K562 (cell line): ENCODE results near the gene RNU6-1. TPM values are rescaled to one million over a fixed set of nuclear protein-coding genes. Genes with fewer than 3 reads are reported as not detected.
A peak's percentile ranks its signal among the peaks of the same experiment; 100 is the strongest.

Experiments
- ATAC-seq: fragments of 200-7000 bp; cut with Tn5 transposase; 3 replicates; pipeline ENCODE4 v1.9.1; 2020; ENCODE audit warnings: moderate library complexity
- BruUV-seq: library from RNA; stranded (reverse); fragments of 400-500 nt; replicated peaks from 2 replicates; lab custom pipeline; 2021; lab: Mats Ljungman, UMichigan
- CTCF ChIA-PET: fragments of 300-600 bp; formaldehyde crosslinking; extraction: SDS; loops from one replicate; lab custom pipeline; 2021; ENCODE audit warnings: low intra/inter-chr PET ratio; lab: Yijun Ruan, JAX
- POLR2A ChIA-PET: fragments of 300-600, 350-650 bp; sonication (Branson Sonifier 250); formaldehyde crosslinking; extraction: SDS; loops from one replicate; lab custom pipeline; 2021; ENCODE audit warnings: antibody characterized with exemption, inconsistent platforms; lab: Yijun Ruan, JAX
- DNase-seq, 4 experiments: peaks; one replicate each; pipeline versions ENCODE4 v3.0.0 to v3.0.0-alpha.2; 2011 to 2018; ENCODE audit warnings: low spot score in 3 of 4, mixed read lengths in 3 of 4; ENCODE audit errors: extremely low read depth in 1 of 4
- FAIRE-seq: peaks from 2 replicates; lab custom pipeline; 2011; peaks lifted over from hg19 to GRCh38; lab: Jason Lieb, UNC
- H2AFZ ChIP-seq: 2 replicates; pipeline ENCODE4 v1.6.0; 2011; ENCODE audit warnings: low read depth, low read length, control low read depth, inconsistent platforms
- H3K27ac ChIP-seq: fragments of 200-600 bp; 3 replicates; pipeline ENCODE4 v1.8.0; 2011; ENCODE audit warnings: low read depth, mild to moderate bottlenecking, control low read depth, inconsistent platforms, low read length, moderate library complexity, mixed read lengths; ENCODE audit errors: extremely low read depth
- H3K27me3 ChIP-seq, 2 experiments: fragments of 300-600 bp in 1 of 2; 2 replicates in 1 of 2; 3 replicates in 1 of 2; pipeline versions ENCODE4 v1.6.0 to v1.8.0; 2011; ENCODE audit warnings: inconsistent platforms in 2 of 2, low read length in 2 of 2, mild to moderate bottlenecking in 1 of 2, mixed read lengths in 1 of 2, moderate library complexity in 1 of 2; ENCODE audit not compliant: control insufficient read depth in 2 of 2, insufficient read depth in 2 of 2
- H3K36me3 ChIP-seq: fragments of 300-600 bp; 3 replicates; pipeline ENCODE4 v1.8.0; 2011; ENCODE audit warnings: mild to moderate bottlenecking, low read length, inconsistent platforms; ENCODE audit not compliant: control insufficient read depth, insufficient read depth
- H3K4me1 ChIP-seq, 2 experiments: fragments of 200-600 bp in 1 of 2; replicated peaks in 1 of 2; 2 replicates in 1 of 2; 3 replicates in 1 of 2; pipeline versions ENCODE4 v1.5.1 to v1.8.0; 2011; ENCODE audit warnings: inconsistent platforms in 2 of 2, low read length in 2 of 2, mild to moderate bottlenecking in 1 of 2, mixed read lengths in 1 of 2, moderate library complexity in 1 of 2; ENCODE audit not compliant: control insufficient read depth in 2 of 2, insufficient read depth in 2 of 2
- H3K4me2 ChIP-seq: 2 replicates; pipeline ENCODE4 v1.6.1; 2011; ENCODE audit warnings: low read length, control low read depth, inconsistent platforms, mixed read lengths; ENCODE audit not compliant: insufficient read depth
- H3K4me3 ChIP-seq: fragments of 200-600 bp; sonication (generic), shearing (Covaris generic); 2 replicates; pipeline ENCODE4 v1.5.1; 2016; ENCODE audit warnings: control low read depth, inconsistent platforms
- H3K79me2 ChIP-seq: fragments of 200-600 bp; 3 replicates; pipeline ENCODE4 v1.8.0; 2011; ENCODE audit warnings: low read length, inconsistent platforms; ENCODE audit not compliant: control insufficient read depth, insufficient read depth
- H3K9ac ChIP-seq, 2 experiments: 2 replicates each; pipeline versions ENCODE4 v1.6.0 to v1.6.1; 2011; ENCODE audit warnings: low read depth in 2 of 2, low read length in 2 of 2, control low read depth in 1 of 2, inconsistent platforms in 1 of 2, mild to moderate bottlenecking in 1 of 2, mixed read lengths in 1 of 2; ENCODE audit not compliant: insufficient read depth in 1 of 2
- H3K9me1 ChIP-seq: one replicate; pipeline ENCODE4 v1.6.0; 2011; ENCODE audit warnings: inconsistent platforms, mild to moderate bottlenecking, low read length, moderate library complexity; ENCODE audit not compliant: control insufficient read depth, insufficient read depth
- H3K9me3 ChIP-seq: replicated peaks from 2 replicates; pipeline ENCODE4 v1.5.1; 2011; ENCODE audit warnings: low read depth, low read length, inconsistent platforms; ENCODE audit not compliant: control insufficient read depth, insufficient read depth
- H4K20me1 ChIP-seq: replicated peaks from 2 replicates; pipeline ENCODE4 v1.6.1; 2011; ENCODE audit warnings: low read length, inconsistent platforms, mixed read lengths; ENCODE audit not compliant: control insufficient read depth, insufficient read depth
- CBX5 ChIP-seq: IDR thresholded peaks from 2 replicates; pipeline ENCODE4 v1.6.1; 2014; ENCODE audit warnings: low read depth, borderline replicate concordance
- GABPB1 ChIP-seq: sonication (generic); formaldehyde crosslinking; IDR thresholded peaks from 2 replicates; pipeline ENCODE4 v1.8.0; 2022; ENCODE audit warnings: mild to moderate bottlenecking, missing genetic modification reagents
- LEF1 ChIP-seq: fragments of 450-650 bp; IDR thresholded peaks from 2 replicates; pipeline ENCODE4 v1.6.1; 2016; ENCODE audit warnings: mild to moderate bottlenecking
- NFE2 ChIP-seq: IDR thresholded peaks from 2 replicates; pipeline ENCODE4 v1.6.1; 2014; ENCODE audit warnings: antibody characterized with exemption, low read depth
- PHTF2 ChIP-seq: fragments of 250-450 bp; sonication (Bioruptor Pico); IDR thresholded peaks from 2 replicates; pipeline ENCODE4 v1.5.0; 2021; ENCODE audit warnings: mild to moderate bottlenecking
- POLR3G ChIP-seq: IDR thresholded peaks from 2 replicates; pipeline ENCODE4 v1.6.1; 2011; ENCODE audit not compliant: insufficient read length, insufficient replicate concordance; ENCODE audit errors: extremely low read depth
- RHOXF2B ChIP-seq: fragments of 250-450 bp; sonication (Bioruptor Pico); conservative IDR thresholded peaks from 2 replicates; pipeline ENCODE4 v1.5.1; 2021
- ZBTB8A ChIP-seq: fragments of 450-650 bp; IDR thresholded peaks from 2 replicates; pipeline ENCODE4 v1.6.1; 2018; ENCODE audit warnings: mild to moderate bottlenecking, moderate library complexity; ENCODE audit not compliant: partially characterized antibody
- ZNF316 ChIP-seq: fragments of 450-650 bp; IDR thresholded peaks from 2 replicates; pipeline ENCODE4 v1.6.1; 2016
- WGBS: fragments of 100-300 bp; shearing (Covaris generic); methylation state at CpG from one replicate; pipeline ENCODE4 v1.1.6; 2016; ENCODE audit warnings: low coverage, mixed read lengths; ENCODE audit not compliant: insufficient coverage; ENCODE audit errors: missing lambda C conversion rate; 5-methylcytosine and 5-hydroxymethylcytosine counted together
- in situ Hi-C: fragments of 300-500 bp; cut with MboI; formaldehyde crosslinking; loops from 4 replicates; pipeline ENCODE4 v1.15.0; 2018; ENCODE audit warnings: inconsistent platforms, mixed read lengths
- intact Hi-C: fragments of 100-400 bp; cut with micrococcal nuclease; formaldehyde crosslinking; loops from 2 replicates; pipeline ENCODE4 v1.14.2; 2022
- polyA plus RNA-seq, 8 experiments: library from polyadenylated mRNA; depleted of rRNA in 4 of 8; stranded (reverse) in 5 of 8; unstranded in 3 of 8; fragments of >200 nt; fragmentation: Nextera tagmentation in 2 of 8; fragmentation: Illumina TruSeq in 1 of 8; extraction: Ambion mirVana in 2 of 8; extraction: Trizol in 1 of 8; gene quantifications; 2 replicates each; pipeline versions ENCODE4 v1.2.1 to v1.2.3, GENCODE V29; 2011 to 2014; ENCODE audit warnings: inconsistent platforms in 1 of 8, missing spikeins in 1 of 8
- total RNA-seq, 7 experiments: library from RNA; depleted of rRNA in 6 of 7; stranded (reverse); fragments of >200 nt in 6 of 7; fragmentation: Illumina TruSeq in 2 of 7; extraction: Trizol in 2 of 7; gene quantifications; 2 replicates each; pipeline versions ENCODE4 v1.2.1 to v1.2.3, GENCODE V29; 2011 to 2021; ENCODE audit warnings: low replicate concordance in 1 of 7
- TF ChIP-seq, protein P1 (sequence below), 2 experiments: fragments of 200-800 bp in 1 of 2; sonication (Bioruptor generic) in 1 of 2; sonication (generic) in 1 of 2; formaldehyde crosslinking in 1 of 2; IDR thresholded peaks in 1 of 2; conservative IDR thresholded peaks in 1 of 2; 2 replicates each; pipeline versions ENCODE4 v1.5.0 to v1.6.1; 2016 to 2020; ENCODE audit warnings: missing compliant biosample characterization in 1 of 2, missing genetic modification characterization in 1 of 2, missing genetic modification reagents in 1 of 2
- TF ChIP-seq, protein P2 (sequence below): sonication (generic); formaldehyde crosslinking; IDR thresholded peaks from 2 replicates; pipeline ENCODE4 v1.8.0; 2022; ENCODE audit warnings: missing genetic modification reagents, mild to moderate bottlenecking, moderate library complexity, borderline replicate concordance

RNU6-1 gene
- total and polyA plus RNA-seq, 9 of the 15 experiments (the other 6 are each of a cell fraction or from before 2014, with no cell fraction given), result not detected

DNA sequence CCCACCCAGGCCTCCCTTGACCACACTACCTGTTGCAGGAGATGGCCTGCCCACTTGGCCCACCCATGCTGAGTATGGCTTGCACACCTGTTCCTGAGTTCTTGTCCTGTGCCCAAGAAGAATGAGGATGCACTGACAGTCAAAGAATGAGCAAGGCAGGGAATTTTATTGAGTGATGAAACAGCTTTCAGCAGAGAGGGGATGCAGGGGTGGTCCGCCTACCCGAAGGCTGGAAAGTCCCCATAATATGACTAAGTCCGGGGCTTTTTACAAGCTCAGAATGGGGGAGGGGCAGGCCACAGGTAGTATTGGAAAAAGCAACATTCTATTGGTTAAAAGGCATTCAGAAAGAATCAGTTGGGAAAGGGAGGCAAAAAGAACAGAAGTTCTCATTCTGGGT is 29.9 kb upstream of the RNU6-1 start (continued):
- TF ChIP-seq, protein P1, sequence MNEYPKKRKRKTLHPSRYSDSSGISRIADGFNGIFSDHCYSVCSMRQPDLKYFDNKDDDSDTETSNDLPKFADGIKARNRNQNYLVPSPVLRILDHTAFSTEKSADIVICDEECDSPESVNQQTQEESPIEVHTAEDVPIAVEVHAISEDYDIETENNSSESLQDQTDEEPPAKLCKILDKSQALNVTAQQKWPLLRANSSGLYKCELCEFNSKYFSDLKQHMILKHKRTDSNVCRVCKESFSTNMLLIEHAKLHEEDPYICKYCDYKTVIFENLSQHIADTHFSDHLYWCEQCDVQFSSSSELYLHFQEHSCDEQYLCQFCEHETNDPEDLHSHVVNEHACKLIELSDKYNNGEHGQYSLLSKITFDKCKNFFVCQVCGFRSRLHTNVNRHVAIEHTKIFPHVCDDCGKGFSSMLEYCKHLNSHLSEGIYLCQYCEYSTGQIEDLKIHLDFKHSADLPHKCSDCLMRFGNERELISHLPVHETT (CRISPR knock-in tag; conservative IDR thresholded peaks at IDR 0.05 in 1 of 2, IDR thresholded peaks at IDR 0.05 in 1 of 2), result no peak
- TF ChIP-seq GABPB1 (CRISPR knock-in tag), result no peak
- no peak for TF ChIP-seq NFE2
- no peak for TF ChIP-seq LEF1
- no peak for TF ChIP-seq PHTF2 (CRISPR knock-in tag)
- TF ChIP-seq, protein P2, sequence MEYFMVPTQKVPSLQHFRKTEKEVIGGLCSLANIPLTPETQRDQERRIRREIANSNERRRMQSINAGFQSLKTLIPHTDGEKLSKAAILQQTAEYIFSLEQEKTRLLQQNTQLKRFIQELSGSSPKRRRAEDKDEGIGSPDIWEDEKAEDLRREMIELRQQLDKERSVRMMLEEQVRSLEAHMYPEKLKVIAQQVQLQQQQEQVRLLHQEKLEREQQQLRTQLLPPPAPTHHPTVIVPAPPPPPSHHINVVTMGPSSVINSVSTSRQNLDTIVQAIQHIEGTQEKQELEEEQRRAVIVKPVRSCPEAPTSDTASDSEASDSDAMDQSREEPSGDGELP, result no peak
- TF ChIP-seq CBX5, result no peak
- TF ChIP-seq ZBTB8A, result no peak
- no peak for TF ChIP-seq RHOXF2B (CRISPR knock-in tag)

DNA sequence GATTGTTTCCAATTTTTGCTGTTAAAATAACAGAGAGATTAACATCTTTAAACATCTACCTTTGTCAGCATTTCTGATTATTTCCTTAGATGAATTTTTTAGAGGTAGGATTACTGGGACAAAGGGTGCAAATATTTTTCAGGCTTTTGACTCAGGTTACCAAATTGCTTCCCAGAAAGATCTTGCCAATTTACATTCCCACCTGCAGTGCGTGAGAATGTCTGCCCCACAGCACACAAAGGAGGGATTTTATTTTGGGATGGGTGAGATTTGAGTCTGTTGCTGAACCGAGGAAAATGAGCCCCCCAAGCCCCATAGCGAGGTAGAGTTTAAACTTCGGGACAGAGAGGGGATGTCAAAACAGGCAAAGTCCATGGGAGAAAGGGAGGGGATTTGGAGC is 25.9 kb upstream of the RNU6-1 start:
- 60% methylated on average over 3 of the region's 4 CpGs for WGBS
- H3K4me3 ChIP-seq, result no peak overlapping the region
- no TSS peak for BruUV-seq
- FAIRE-seq, result no peak
- intact Hi-C loops, result no loop called here
- TF ChIP-seq ZNF316 (peak; percentile 49), POLR3G (no peak)
- TF ChIP-seq, all 486 proteins: peak for 1
- Histone ChIP-seq H3K79me2 (no peaks in the 10 kb centered on the region), H3K27me3 (no peaks in the 10 kb centered on the region), H3K4me2 (no peak overlapping the region), H3K36me3 (no peaks in the 10 kb centered on the region), H3K4me1 (peaks cover 7 to 12% of the 10 kb centered on the region in 2 experiments; a peak in 4 of 5 replicates), H2AFZ (no peak overlapping the region), H3K9ac (no peak overlapping the region), H3K9me1 (no peaks in the 10 kb centered on the region), H4K20me1 (no peaks in the 10 kb centered on the region), H3K9me3 (no peaks in the 10 kb centered on the region; the same call in 1 of the 2 replicates), H3K27ac (no peak overlapping the region)
- no peak for DNase-seq
- in situ Hi-C loops, result no loop called here
- ChIA-PET POLR2A (no interaction called here), CTCF (interaction anchor here (1.6 kb wide), 1 partner anchor 290 kb away, joined by 3 read pairs; no protein-coding TSS in a partner anchor)
- no peak for ATAC-seq
